Liver (tissue), 9 donors: ENCODE results near the gene FSD2. TPM values are rescaled to one million over a fixed set of nuclear protein-coding genes. Genes with fewer than 3 reads are reported as not detected.

Experiments used
- DNase-seq: peaks from one replicate; pipeline ENCODE4 v3.0.0-alpha.2; 2017; ENCODE audit warnings: low spot score
- H3K27ac ChIP-seq, 2 donors: one replicate each; pipeline ENCODE4 v1.7.0; 2013; ENCODE audit warnings: inconsistent platforms in 2 of 2, low read length in 2 of 2, control low read depth in 1 of 2, low read depth in 1 of 2, mild to moderate bottlenecking in 1 of 2
- H3K27me3 ChIP-seq, 4 donors: one replicate each; pipeline versions ENCODE4 v1.6.1 to v1.7.0; 2013; ENCODE audit warnings: low read length in 3 of 4, inconsistent platforms in 1 of 4, mild to moderate bottlenecking in 1 of 4, moderate library complexity in 1 of 4; ENCODE audit not compliant: control insufficient read depth in 4 of 4, insufficient read depth in 4 of 4
- H3K36me3 ChIP-seq, 4 donors: one replicate each; pipeline versions ENCODE4 v1.6.1 to v1.7.0; 2013; ENCODE audit warnings: low read length in 3 of 4, mild to moderate bottlenecking in 3 of 4, low read depth in 1 of 4, moderate library complexity in 1 of 4; ENCODE audit not compliant: control insufficient read depth in 4 of 4, insufficient read depth in 3 of 4
- H3K4me1 ChIP-seq, 4 donors: one replicate each; pipeline versions ENCODE4 v1.6.1 to v1.7.0; 2013; ENCODE audit warnings: low read length in 3 of 4, mild to moderate bottlenecking in 3 of 4, moderate library complexity in 1 of 4; ENCODE audit not compliant: control insufficient read depth in 4 of 4, insufficient read depth in 4 of 4
- H3K4me3 ChIP-seq, 3 donors: one replicate each; pipeline versions ENCODE4 v1.6.1 to v1.7.0; 2013; ENCODE audit warnings: low read length in 3 of 3, control low read depth in 1 of 3, low read depth in 1 of 3, mild to moderate bottlenecking in 1 of 3
- H3K9ac ChIP-seq, 2 donors: one replicate each; pipeline ENCODE4 v1.7.0; 2013; ENCODE audit warnings: low read length in 2 of 2, mild to moderate bottlenecking in 2 of 2, moderate library complexity in 2 of 2, control low read depth in 1 of 2, low read depth in 1 of 2
- H3K9me3 ChIP-seq, 4 donors: one replicate each; pipeline versions ENCODE4 v1.6.1 to v1.7.0; 2013; ENCODE audit warnings: low read length in 3 of 4; ENCODE audit not compliant: control insufficient read depth in 4 of 4
- EGR1 ChIP-seq, 2 donors: IDR thresholded peaks; 2 replicates each; pipeline ENCODE4 v1.6.1; 2016 to 2018; ENCODE audit warnings: antibody characterized with exemption in 2 of 2, low read depth in 2 of 2
- FOXA1 ChIP-seq: IDR thresholded peaks from 2 replicates; pipeline ENCODE4 v1.6.1; 2016; ENCODE audit warnings: antibody characterized with exemption
- FOXA2 ChIP-seq: IDR thresholded peaks from 2 replicates; pipeline ENCODE4 v1.6.1; 2016; ENCODE audit warnings: antibody characterized with exemption
- GABPA ChIP-seq, 2 donors: IDR thresholded peaks in 1 of 2; conservative IDR thresholded peaks in 1 of 2; 2 replicates each; pipeline ENCODE4 v1.6.1; 2016; ENCODE audit warnings: antibody characterized with exemption in 2 of 2, mild to moderate bottlenecking in 1 of 2, moderate library complexity in 1 of 2
- HNF4A ChIP-seq, 2 donors: conservative IDR thresholded peaks; 2 replicates each; pipeline ENCODE4 v1.6.1; 2016; ENCODE audit warnings: antibody characterized with exemption in 2 of 2, mild to moderate bottlenecking in 2 of 2
- HNF4G ChIP-seq: IDR thresholded peaks from 2 replicates; pipeline ENCODE4 v1.6.1; 2016; ENCODE audit warnings: antibody characterized with exemption
- JUND ChIP-seq, 2 donors: IDR thresholded peaks; 2 replicates each; pipeline ENCODE4 v1.6.1; 2016; ENCODE audit warnings: antibody characterized with exemption in 2 of 2
- NR2F2 ChIP-seq: IDR thresholded peaks from 2 replicates; pipeline ENCODE4 v1.6.1; 2016; ENCODE audit warnings: antibody characterized with exemption
- RAD21 ChIP-seq, 2 donors: IDR thresholded peaks; 2 replicates each; pipeline ENCODE4 v1.6.1; 2016; ENCODE audit warnings: antibody characterized with exemption in 2 of 2, mild to moderate bottlenecking in 2 of 2
- RXRA ChIP-seq, 2 donors: IDR thresholded peaks; 2 replicates each; pipeline ENCODE4 v1.6.1; 2017 to 2018; ENCODE audit warnings: antibody characterized with exemption in 2 of 2, mild to moderate bottlenecking in 1 of 2
- SP1 ChIP-seq: IDR thresholded peaks from 2 replicates; pipeline ENCODE4 v1.6.1; 2018; ENCODE audit warnings: antibody characterized with exemption, mild to moderate bottlenecking
- TAF1 ChIP-seq: conservative IDR thresholded peaks from 2 replicates; pipeline ENCODE4 v1.6.1; 2016; ENCODE audit warnings: antibody characterized with exemption, mild to moderate bottlenecking
- YY1 ChIP-seq: IDR thresholded peaks from 2 replicates; pipeline ENCODE4 v1.6.1; 2016; ENCODE audit warnings: antibody characterized with exemption, mild to moderate bottlenecking
- WGBS: extraction: QIAGEN DNeasy Blood & Tissue Kit; methylation state at CpG from one replicate; pipeline ENCODE4 v1.1.7; 2013; 5-methylcytosine and 5-hydroxymethylcytosine counted together
- polyA plus RNA-seq, 2 donors: library from polyadenylated mRNA; stranded (reverse) in 1 of 2; unstranded in 1 of 2; fragments of 200-250 nt in 1 of 2; fragments of >200 nt in 1 of 2; fragmentation: Nextera tagmentation in 1 of 2; extraction: Ambion mirVana in 1 of 2; gene quantifications; one replicate each; pipeline versions ENCODE4 v1.2.1 to v1.2.3, GENCODE V29; 2013 to 2015
- total RNA-seq, 2 donors: library from RNA; depleted of rRNA; stranded (reverse); fragments of >200 nt; gene quantifications; one replicate each; pipeline ENCODE4 v1.2.3, GENCODE V29; 2014
- TF ChIP-seq, protein P1 (sequence below): IDR thresholded peaks from 2 replicates; pipeline ENCODE4 v1.6.1; 2016; ENCODE audit warnings: antibody characterized with exemption
- TF ChIP-seq, protein P2 (sequence below): IDR thresholded peaks from 2 replicates; pipeline ENCODE4 v1.6.1; 2016; ENCODE audit warnings: antibody characterized with exemption, mild to moderate bottlenecking
- TF ChIP-seq, protein P3 (sequence below): IDR thresholded peaks from 2 replicates; pipeline ENCODE4 v1.6.1; 2016; ENCODE audit warnings: antibody characterized with exemption
- TF ChIP-seq, protein P4 (sequence below): fragments of 150-350 bp; IDR thresholded peaks from 2 replicates; pipeline ENCODE4 v1.5.1; 2017; ENCODE audit warnings: improper control_type of control experiment, low read depth, low read length; ENCODE audit not compliant: missing input control
- TF ChIP-seq, protein P5 (sequence below): IDR thresholded peaks from 2 replicates; pipeline ENCODE4 v1.6.1; 2016; ENCODE audit warnings: antibody characterized with exemption
- donor health status: healthy.
- donor health status: healthy.
- donor health status: healthy.
- donor health status: healthy.
- donor health status: healthy.

Gene FSD2
- total and polyA plus RNA-seq, 4 donors, result under 0.01 to 0.10 (median 0.05) TPM; not detected in 1

DNA sequence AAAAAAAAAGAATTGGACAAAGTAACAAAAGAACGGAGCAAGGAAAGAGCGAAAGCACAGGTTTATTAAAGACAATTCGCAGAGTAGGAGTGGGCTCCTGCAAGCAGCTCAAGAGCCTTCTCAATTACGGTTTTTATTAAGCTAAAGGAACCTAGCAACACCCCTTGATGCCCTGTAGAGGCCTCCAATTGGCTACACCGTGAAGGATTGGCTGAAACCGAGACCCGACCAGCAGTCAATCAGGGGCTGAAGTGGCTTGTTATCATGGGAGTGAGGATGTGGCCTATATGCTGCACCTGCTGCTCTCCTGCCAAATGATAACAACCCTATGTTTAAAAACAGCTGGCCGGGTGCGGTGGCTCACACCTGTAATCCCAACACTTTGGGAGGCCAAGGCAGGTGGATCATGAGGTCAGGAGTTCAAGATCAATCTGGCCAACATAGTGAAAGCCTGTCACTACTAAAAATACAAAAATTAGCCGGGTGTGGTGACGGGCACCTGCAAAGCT is 75.8 kb downstream of the FSD2 start:
- Histone ChIP-seq H3K27me3 (peaks cover 0 to 4% (median 0%) of the 10 kb centered on the region in 4 donors), H3K9me3 (no peaks in the 10 kb centered on the region), H3K27ac (no peak overlapping the region), H3K36me3 (peaks cover 0 to 3% (median 0%) of the 10 kb centered on the region in 4 donors), H3K4me1 (no peaks in the 10 kb centered on the region), H3K4me3 (no peak overlapping the region), H3K9ac (no peak overlapping the region)
- no peak for TF ChIP-seq RXRA (IDR thresholded peaks at IDR 0.05)
- no peak for TF ChIP-seq YY1
- TF ChIP-seq FOXA1, result no peak
- no peak for TF ChIP-seq EGR1 (IDR thresholded peaks at IDR 0.05; ENCODE audit: low read depth in 2 of 2)
- no peak for TF ChIP-seq HNF4A (conservative IDR thresholded peaks at IDR 0.05)
- TF ChIP-seq TAF1, result no peak
- TF ChIP-seq, protein P1, sequence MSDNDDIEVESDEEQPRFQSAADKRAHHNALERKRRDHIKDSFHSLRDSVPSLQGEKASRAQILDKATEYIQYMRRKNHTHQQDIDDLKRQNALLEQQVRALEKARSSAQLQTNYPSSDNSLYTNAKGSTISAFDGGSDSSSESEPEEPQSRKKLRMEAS, result no peak
- TF ChIP-seq, protein P2, sequence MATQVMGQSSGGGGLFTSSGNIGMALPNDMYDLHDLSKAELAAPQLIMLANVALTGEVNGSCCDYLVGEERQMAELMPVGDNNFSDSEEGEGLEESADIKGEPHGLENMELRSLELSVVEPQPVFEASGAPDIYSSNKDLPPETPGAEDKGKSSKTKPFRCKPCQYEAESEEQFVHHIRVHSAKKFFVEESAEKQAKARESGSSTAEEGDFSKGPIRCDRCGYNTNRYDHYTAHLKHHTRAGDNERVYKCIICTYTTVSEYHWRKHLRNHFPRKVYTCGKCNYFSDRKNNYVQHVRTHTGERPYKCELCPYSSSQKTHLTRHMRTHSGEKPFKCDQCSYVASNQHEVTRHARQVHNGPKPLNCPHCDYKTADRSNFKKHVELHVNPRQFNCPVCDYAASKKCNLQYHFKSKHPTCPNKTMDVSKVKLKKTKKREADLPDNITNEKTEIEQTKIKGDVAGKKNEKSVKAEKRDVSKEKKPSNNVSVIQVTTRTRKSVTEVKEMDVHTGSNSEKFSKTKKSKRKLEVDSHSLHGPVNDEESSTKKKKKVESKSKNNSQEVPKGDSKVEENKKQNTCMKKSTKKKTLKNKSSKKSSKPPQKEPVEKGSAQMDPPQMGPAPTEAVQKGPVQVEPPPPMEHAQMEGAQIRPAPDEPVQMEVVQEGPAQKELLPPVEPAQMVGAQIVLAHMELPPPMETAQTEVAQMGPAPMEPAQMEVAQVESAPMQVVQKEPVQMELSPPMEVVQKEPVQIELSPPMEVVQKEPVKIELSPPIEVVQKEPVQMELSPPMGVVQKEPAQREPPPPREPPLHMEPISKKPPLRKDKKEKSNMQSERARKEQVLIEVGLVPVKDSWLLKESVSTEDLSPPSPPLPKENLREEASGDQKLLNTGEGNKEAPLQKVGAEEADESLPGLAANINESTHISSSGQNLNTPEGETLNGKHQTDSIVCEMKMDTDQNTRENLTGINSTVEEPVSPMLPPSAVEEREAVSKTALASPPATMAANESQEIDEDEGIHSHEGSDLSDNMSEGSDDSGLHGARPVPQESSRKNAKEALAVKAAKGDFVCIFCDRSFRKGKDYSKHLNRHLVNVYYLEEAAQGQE, result no peak
- TF ChIP-seq HNF4G, result no peak
- TF ChIP-seq RAD21 (IDR thresholded peaks at IDR 0.05), result no peak
- TF ChIP-seq NR2F2, result no peak
- TF ChIP-seq SP1, result no peak
- TF ChIP-seq FOXA2, result no peak
- TF ChIP-seq, protein P3, sequence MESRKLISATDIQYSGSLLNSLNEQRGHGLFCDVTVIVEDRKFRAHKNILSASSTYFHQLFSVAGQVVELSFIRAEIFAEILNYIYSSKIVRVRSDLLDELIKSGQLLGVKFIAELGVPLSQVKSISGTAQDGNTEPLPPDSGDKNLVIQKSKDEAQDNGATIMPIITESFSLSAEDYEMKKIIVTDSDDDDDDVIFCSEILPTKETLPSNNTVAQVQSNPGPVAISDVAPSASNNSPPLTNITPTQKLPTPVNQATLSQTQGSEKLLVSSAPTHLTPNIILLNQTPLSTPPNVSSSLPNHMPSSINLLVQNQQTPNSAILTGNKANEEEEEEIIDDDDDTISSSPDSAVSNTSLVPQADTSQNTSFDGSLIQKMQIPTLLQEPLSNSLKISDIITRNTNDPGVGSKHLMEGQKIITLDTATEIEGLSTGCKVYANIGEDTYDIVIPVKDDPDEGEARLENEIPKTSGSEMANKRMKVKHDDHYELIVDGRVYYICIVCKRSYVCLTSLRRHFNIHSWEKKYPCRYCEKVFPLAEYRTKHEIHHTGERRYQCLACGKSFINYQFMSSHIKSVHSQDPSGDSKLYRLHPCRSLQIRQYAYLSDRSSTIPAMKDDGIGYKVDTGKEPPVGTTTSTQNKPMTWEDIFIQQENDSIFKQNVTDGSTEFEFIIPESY, result no peak
- no peak for TF ChIP-seq JUND (IDR thresholded peaks at IDR 0.05)
- TF ChIP-seq GABPA (IDR thresholded peaks at IDR 0.05 in 1 of 2, conservative IDR thresholded peaks at IDR 0.05 in 1 of 2), result no peak
- TF ChIP-seq, protein P4, sequence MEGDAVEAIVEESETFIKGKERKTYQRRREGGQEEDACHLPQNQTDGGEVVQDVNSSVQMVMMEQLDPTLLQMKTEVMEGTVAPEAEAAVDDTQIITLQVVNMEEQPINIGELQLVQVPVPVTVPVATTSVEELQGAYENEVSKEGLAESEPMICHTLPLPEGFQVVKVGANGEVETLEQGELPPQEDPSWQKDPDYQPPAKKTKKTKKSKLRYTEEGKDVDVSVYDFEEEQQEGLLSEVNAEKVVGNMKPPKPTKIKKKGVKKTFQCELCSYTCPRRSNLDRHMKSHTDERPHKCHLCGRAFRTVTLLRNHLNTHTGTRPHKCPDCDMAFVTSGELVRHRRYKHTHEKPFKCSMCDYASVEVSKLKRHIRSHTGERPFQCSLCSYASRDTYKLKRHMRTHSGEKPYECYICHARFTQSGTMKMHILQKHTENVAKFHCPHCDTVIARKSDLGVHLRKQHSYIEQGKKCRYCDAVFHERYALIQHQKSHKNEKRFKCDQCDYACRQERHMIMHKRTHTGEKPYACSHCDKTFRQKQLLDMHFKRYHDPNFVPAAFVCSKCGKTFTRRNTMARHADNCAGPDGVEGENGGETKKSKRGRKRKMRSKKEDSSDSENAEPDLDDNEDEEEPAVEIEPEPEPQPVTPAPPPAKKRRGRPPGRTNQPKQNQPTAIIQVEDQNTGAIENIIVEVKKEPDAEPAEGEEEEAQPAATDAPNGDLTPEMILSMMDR, result no peak
- TF ChIP-seq, protein P5, sequence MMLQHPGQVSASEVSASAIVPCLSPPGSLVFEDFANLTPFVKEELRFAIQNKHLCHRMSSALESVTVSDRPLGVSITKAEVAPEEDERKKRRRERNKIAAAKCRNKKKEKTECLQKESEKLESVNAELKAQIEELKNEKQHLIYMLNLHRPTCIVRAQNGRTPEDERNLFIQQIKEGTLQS, result no peak
- no peak for DNase-seq
- 86% methylated on average over 11 of the region's 11 CpGs for WGBS
